B cell (primary cell): ENCODE measurements around the gene ACTL6B. TPM values are rescaled to one million over a fixed set of nuclear protein-coding genes. Genes with fewer than 3 reads are reported as not detected.

Experiments
- ATAC-seq: fragments of 200-7000 bp; cut with Tn5 transposase; one replicate; pipeline ENCODE4 v1.10.0; 2021; ENCODE audit warnings: low read depth, mild to moderate bottlenecking, moderate number of reproducible peaks, moderate library complexity
- CTCF ChIA-PET: fragments of 350-600 bp; sonication (Branson Sonifier 250); formaldehyde crosslinking; loops from one replicate; lab custom pipeline; 2021; ENCODE audit warnings: antibody characterized with exemption, inconsistent platforms; lab: Charles Lee
- POLR2A ChIA-PET: fragments of 350-600 bp; sonication (Branson Sonifier 250); formaldehyde crosslinking; loops from one replicate; lab custom pipeline; 2021; ENCODE audit warnings: antibody characterized with exemption; lab: Charles Lee
- DNase-seq: peaks from one replicate; pipeline ENCODE4 v3.0.0; 2013
- H2AFZ ChIP-seq: 2 replicates; pipeline ENCODE4 v1.6.1; 2012; ENCODE audit warnings: mild to moderate bottlenecking, low read depth, low read length; ENCODE audit not compliant: insufficient read depth, poor library complexity, severe bottlenecking
- H3K27ac ChIP-seq, 2 donors: 1 replicate in 1 of 2; 2 replicates in 1 of 2; pipeline ENCODE4 v1.5.1; 2012 to 2013; ENCODE audit warnings: low read length in 2 of 2, mild to moderate bottlenecking in 2 of 2, moderate library complexity in 1 of 2
- H3K27me3 ChIP-seq, 4 experiments: fragments of 200-600 bp in 1 of 4; sonication (generic) in 1 of 4; replicated peaks in 1 of 4; 1 replicate in 2 of 4; 2 replicates in 2 of 4; pipeline versions ENCODE4 v1.6.1 to v1.7.0; 2013 to 2016; ENCODE audit warnings: low read length in 3 of 4, mild to moderate bottlenecking in 2 of 4, mixed read lengths in 1 of 4, moderate library complexity in 1 of 4; ENCODE audit not compliant: insufficient read depth in 4 of 4, control insufficient read depth in 3 of 4; ENCODE audit errors: control extremely low read depth in 1 of 4
- H3K36me3 ChIP-seq, 2 experiments: replicated peaks in 1 of 2; 1 replicate in 1 of 2; 2 replicates in 1 of 2; pipeline versions ENCODE4 v1.6.1 to v1.7.1; 2013; ENCODE audit warnings: low read length in 1 of 2; ENCODE audit not compliant: insufficient read depth in 2 of 2, control insufficient read depth in 1 of 2; ENCODE audit errors: control extremely low read depth in 1 of 2, extremely low read depth in 1 of 2
- H3K4me1 ChIP-seq, 2 donors: fragments of 200-600 bp in 1 of 2; sonication (generic) in 1 of 2; 1 replicate in 1 of 2; 2 replicates in 1 of 2; pipeline versions ENCODE4 v1.5.1 to v1.6.1; 2013 to 2017; ENCODE audit warnings: low read length in 2 of 2; ENCODE audit not compliant: control insufficient read depth in 2 of 2, insufficient read depth in 2 of 2
- H3K4me2 ChIP-seq: replicated peaks from 2 replicates; pipeline ENCODE3; 2012; ENCODE audit warnings: mild to moderate bottlenecking, low read depth, low read length; ENCODE audit not compliant: poor library complexity, severe bottlenecking
- H3K4me3 ChIP-seq, 5 experiments: fragments of 200-600 bp in 1 of 5; sonication (generic) in 1 of 5; 1 replicate in 3 of 5; 2 replicates in 2 of 5; pipeline versions ENCODE4 v1.5.1 to v1.7.0; 2011 to 2016; ENCODE audit warnings: low read length in 4 of 5, mild to moderate bottlenecking in 4 of 5, low read depth in 2 of 5, control low read depth in 1 of 5, moderate library complexity in 1 of 5; ENCODE audit not compliant: insufficient read depth in 1 of 5; ENCODE audit errors: control extremely low read depth in 1 of 5, extremely low read depth in 1 of 5
- H3K79me2 ChIP-seq: fragments of 200-600 bp; sonication (generic); one replicate; pipeline ENCODE4 v1.6.0; 2016; ENCODE audit warnings: low read length; ENCODE audit not compliant: control insufficient read depth, insufficient read depth
- H3K9ac ChIP-seq: fragments of 200-600 bp; sonication (generic); 2 replicates; pipeline ENCODE4 v1.6.1; 2017; ENCODE audit warnings: mild to moderate bottlenecking, low read length, moderate library complexity
- H3K9me3 ChIP-seq, 3 donors: one replicate each; pipeline versions ENCODE4 v1.6.1 to v1.7.1; 2013; ENCODE audit warnings: low read length in 2 of 3; ENCODE audit not compliant: control insufficient read depth in 2 of 3, insufficient read depth in 1 of 3; ENCODE audit errors: control extremely low read depth in 1 of 3
- H4K20me1 ChIP-seq: 2 replicates; pipeline ENCODE4 v1.6.0; 2012; ENCODE audit warnings: mild to moderate bottlenecking, low read length; ENCODE audit not compliant: insufficient read depth, control insufficient read depth, poor library complexity, severe bottlenecking
- H3K27ac Mint-ChIP-seq: one replicate; pipeline ENCODE4 v1.8.0; 2021; ENCODE audit warnings: mixed read lengths
- H3K27me3 Mint-ChIP-seq: one replicate; pipeline ENCODE4 v1.8.0; 2021; ENCODE audit warnings: mixed read lengths
- H3K4me1 Mint-ChIP-seq: one replicate; pipeline ENCODE4 v1.8.0; 2021; ENCODE audit warnings: mixed read lengths
- H3K4me3 Mint-ChIP-seq: one replicate; pipeline ENCODE4 v1.8.0; 2021; ENCODE audit warnings: mixed read lengths
- H3K9me3 Mint-ChIP-seq: one replicate; pipeline ENCODE4 v1.8.0; 2022; ENCODE audit warnings: mixed read lengths; ENCODE audit not compliant: insufficient read depth
- CTCF ChIP-seq: fragments of 200-600 bp; IDR thresholded peaks from one replicate; pipeline ENCODE4 v1.8.0; 2022; ENCODE audit warnings: antibody characterized with exemption, mild to moderate bottlenecking
- EZH2 ChIP-seq: IDR thresholded peaks from 2 replicates; pipeline ENCODE4 v1.6.1; 2012; ENCODE audit warnings: borderline replicate concordance, low read depth, mild to moderate bottlenecking, moderate library complexity, low read length; ENCODE audit not compliant: insufficient read depth, poor library complexity, severe bottlenecking
- WGBS: methylation state at CpG from one replicate; pipeline ENCODE4 v1.1.5; 2013; ENCODE audit warnings: missing lambda C conversion rate; ENCODE audit not compliant: insufficient coverage; 5-methylcytosine and 5-hydroxymethylcytosine counted together
- intact Hi-C: fragments of 100-400 bp; cut with micrococcal nuclease; formaldehyde crosslinking; loops from one replicate; pipeline ENCODE4 v1.10.0; 2022
- polyA plus RNA-seq: library from polyadenylated mRNA; depleted of rRNA; stranded (reverse); fragments of >200 nt; gene quantifications from 2 replicates; pipeline ENCODE4 v1.2.3, GENCODE V29; 2012
- total RNA-seq, 2 donors: library from RNA; stranded (reverse); fragments of 120-200 nt in 1 of 2; gene quantifications; 1 replicate in 1 of 2; 2 replicates in 1 of 2; pipeline versions ENCODE4 v1.2.3 to v1.2.4, GENCODE V29; 2013 to 2022

Gene ACTL6B
- total and polyA plus RNA-seq, 2 donors (not counting 1 experiment from before 2014, with no cell fraction given): not detected

GRCh38 chr7:100679927-100680575 lies 23.8 kb upstream of the ACTL6B start:
- intact Hi-C loops: loop anchor here (10.0 kb wide), 1 partner anchor 595 kb away; the partner anchor contains the start of genes COPS6 and ZNF3
- H4K20me1 ChIP-seq: peaks cover 66% of the 10 kb centered on the region
- Mint-ChIP-seq H3K9me3 (no peaks in the 10 kb centered on the region), H3K4me1 (peaks cover 7% of the 10 kb centered on the region), H3K27me3 (no peaks in the 10 kb centered on the region), H3K27ac (peak overlapping the region; percentile 46), H3K4me3 (no peak overlapping the region)
- no peaks in the 10 kb centered on the region for H3K27me3 ChIP-seq
- ATAC-seq (no peak), DNase-seq (peak; percentile 28)
- no peaks in the 10 kb centered on the region for H3K79me2 ChIP-seq
- no peak overlapping the region for H3K9ac ChIP-seq
- TF ChIP-seq CTCF (no peak), EZH2 (no peak)
- H2AFZ ChIP-seq: no peak overlapping the region
- no peak overlapping the region for H3K4me3 ChIP-seq
- H3K36me3 ChIP-seq: peaks cover 0 to 74% of the 10 kb centered on the region in 2 experiments
- H3K4me2 ChIP-seq: no peak overlapping the region
- peaks cover 0 to 3% of the 10 kb centered on the region in 2 donors for H3K4me1 ChIP-seq
- no peaks in the 10 kb centered on the region for H3K9me3 ChIP-seq
- ChIA-PET POLR2A (interaction anchor here (0.7 to 1.2 kb wide), 4 partner anchors 12 to 95 kb away, joined by 3 to 16 read pairs (median 4); partner anchors contain the start of genes FBXO24, LRCH4 and MOSPD3), CTCF (interaction anchor here (0.6 to 2.5 kb wide), 7 partner anchors 11 to 121 kb away, joined by 3 to 18 read pairs (median 3); partner anchors contain the start of gene POP7)
- H3K27ac ChIP-seq: no peak overlapping the region
- 88% methylated on average over 5 of the region's 13 CpGs for WGBS
